HepG2 (cell line): ENCODE data around the gene BICRA. TPM values are rescaled to one million over a fixed set of nuclear protein-coding genes. Genes with fewer than 3 reads are reported as not detected.

Source experiments
- BRCA1 ChIP-seq: sonication (generic); formaldehyde crosslinking; IDR thresholded peaks from 2 replicates; pipeline ENCODE4 v1.4.0; 2020; ENCODE audit warnings: missing genetic modification reagents
- CBX5 ChIP-seq: sonication (generic); formaldehyde crosslinking; IDR thresholded peaks from 2 replicates; pipeline ENCODE4 v1.4.0; 2020; ENCODE audit warnings: missing genetic modification reagents, borderline replicate concordance
- FOXO1 ChIP-seq: sonication (generic); formaldehyde crosslinking; IDR thresholded peaks from 2 replicates; pipeline ENCODE4 v1.4.0; 2020; ENCODE audit warnings: missing genetic modification reagents
- HMGXB4 ChIP-seq, 2 experiments: sonication (generic) in 1 of 2; formaldehyde crosslinking in 1 of 2; IDR thresholded peaks; 2 replicates each; pipeline versions ENCODE4 v1.4.0 to v1.6.1; 2018 to 2020; ENCODE audit warnings: missing genetic modification reagents in 2 of 2, borderline replicate concordance in 1 of 2, low read depth in 1 of 2, mild to moderate bottlenecking in 1 of 2, missing biosample characterization in 1 of 2
- LCORL ChIP-seq, 2 experiments: fragments of 450-650 bp in 1 of 2; sonication (generic) in 1 of 2; formaldehyde crosslinking in 1 of 2; IDR thresholded peaks; 2 replicates each; pipeline versions ENCODE4 v1.5.0 to v1.6.1; 2017 to 2020; ENCODE audit warnings: antibody characterized with exemption in 1 of 2, missing genetic modification reagents in 1 of 2
- MBD4 ChIP-seq: IDR thresholded peaks from 2 replicates; pipeline ENCODE4 v1.6.1; 2012; ENCODE audit warnings: low read length, inconsistent platforms, borderline replicate concordance
- MED13 ChIP-seq: sonication (generic); formaldehyde crosslinking; IDR thresholded peaks from 2 replicates; pipeline ENCODE4 v1.5.0; 2020; ENCODE audit warnings: missing genetic modification reagents
- NFIC ChIP-seq: IDR thresholded peaks from 2 replicates; pipeline ENCODE4 v1.6.1; 2012; ENCODE audit warnings: mild to moderate bottlenecking, low read length, inconsistent platforms
- RFXANK ChIP-seq: IDR thresholded peaks from 2 replicates; pipeline ENCODE4 v1.6.1; 2016
- SMARCE1 ChIP-seq: fragments of 450-650 bp; IDR thresholded peaks from 2 replicates; pipeline ENCODE4 v1.6.1; 2017; ENCODE audit warnings: borderline replicate concordance
- SP5 ChIP-seq: IDR thresholded peaks from 2 replicates; pipeline ENCODE4 v1.6.1; 2016; ENCODE audit warnings: low read depth, borderline replicate concordance
- SRSF9 ChIP-seq: fragments of 200-400 bp; formaldehyde crosslinking; IDR thresholded peaks from 2 replicates; pipeline ENCODE4 v1.6.1; 2018; ENCODE audit warnings: borderline replicate concordance, mild to moderate bottlenecking, low read depth, low read length; ENCODE audit not compliant: insufficient read depth, poor library complexity, severe bottlenecking
- THAP11 ChIP-seq: IDR thresholded peaks from 2 replicates; pipeline ENCODE4 v1.6.1; 2016; ENCODE audit warnings: missing biosample characterization, missing genetic modification reagents
- UBTF ChIP-seq: sonication (generic); formaldehyde crosslinking; IDR thresholded peaks from 2 replicates; pipeline ENCODE4 v1.4.0; 2020; ENCODE audit warnings: mild to moderate bottlenecking, missing genetic modification reagents
- WIZ ChIP-seq: sonication (generic); formaldehyde crosslinking; IDR thresholded peaks from 2 replicates; pipeline ENCODE4 v1.5.1; 2020; ENCODE audit warnings: mild to moderate bottlenecking, missing genetic modification reagents
- ZFX ChIP-seq: sonication (generic); formaldehyde crosslinking; IDR thresholded peaks from 2 replicates; pipeline ENCODE4 v1.4.0; 2020; ENCODE audit warnings: mild to moderate bottlenecking, low read depth, missing genetic modification reagents, moderate library complexity
- ZKSCAN1 ChIP-seq: fragments of 150-350 bp; IDR thresholded peaks from 2 replicates; pipeline ENCODE4 v1.6.1; 2014; ENCODE audit warnings: low read length
- ZNF292 ChIP-seq: sonication (generic); formaldehyde crosslinking; IDR thresholded peaks from 2 replicates; pipeline ENCODE4 v1.8.1; 2022; ENCODE audit warnings: mild to moderate bottlenecking, low read depth, missing genetic modification reagents, borderline replicate concordance
- ZNF343 ChIP-seq: sonication (generic); formaldehyde crosslinking; IDR thresholded peaks from 2 replicates; pipeline ENCODE4 v1.4.0; 2020; ENCODE audit warnings: mild to moderate bottlenecking, missing genetic modification reagents
- ZNF350 ChIP-seq: sonication (generic); formaldehyde crosslinking; IDR thresholded peaks from 2 replicates; pipeline ENCODE4 v1.4.0; 2020; ENCODE audit warnings: mild to moderate bottlenecking, low read depth, missing genetic modification reagents, borderline replicate concordance
- ZNF546 ChIP-seq: sonication (generic); formaldehyde crosslinking; conservative IDR thresholded peaks from 2 replicates; pipeline ENCODE4 v1.8.1; 2023; ENCODE audit warnings: mild to moderate bottlenecking, missing genetic modification reagents
- ZNF580 ChIP-seq: IDR thresholded peaks from 2 replicates; pipeline ENCODE4 v1.6.1; 2016; ENCODE audit warnings: low read depth, borderline replicate concordance
- ZNF713 ChIP-seq: sonication (generic); formaldehyde crosslinking; IDR thresholded peaks from 2 replicates; pipeline ENCODE4 v1.4.0; 2020; ENCODE audit warnings: mild to moderate bottlenecking, missing genetic modification reagents
- polyA plus RNA-seq, 8 experiments: library from polyadenylated mRNA; depleted of rRNA in 3 of 8; stranded (reverse) in 7 of 8; unstranded in 1 of 8; fragments of >200 nt; fragmentation: Illumina TruSeq in 4 of 8; extraction: Trizol in 4 of 8; gene quantifications; 2 replicates each; pipeline versions ENCODE4 v1.2.1 to v1.2.3, GENCODE V29; 2011 to 2016; ENCODE audit warnings: low read depth in 4 of 8, missing spikeins in 1 of 8, mixed read lengths in 1 of 8; ENCODE audit not compliant: insufficient read depth in 1 of 8
- total RNA-seq, 5 experiments: library from RNA; depleted of rRNA; stranded (reverse); fragments of >200 nt; fragmentation: Illumina TruSeq; extraction: Trizol; gene quantifications; 2 replicates each; pipeline ENCODE4 v1.2.3, GENCODE V29; 2016; ENCODE audit warnings: low read depth in 1 of 5

Gene BICRA
- total and polyA plus RNA-seq, 2 of the 13 experiments (the other 11 are each of a cell fraction or from before 2014, with no cell fraction given), result 0.55 to 0.71 TPM

- TF ChIP-seq HMGXB4 (CRISPR knock-in tag; IDR thresholded peaks at IDR 0.05; ENCODE audit: borderline replicate concordance in 1 of 2, low read depth in 1 of 2), result peak; percentile 45 to 48; a peak in 2 of 4 replicates
- no peak for TF ChIP-seq ZKSCAN1
- TF ChIP-seq BRCA1 (CRISPR knock-in tag), result no peak
- no peak for TF ChIP-seq ZNF292 (CRISPR knock-in tag)
- TF ChIP-seq MED13 (CRISPR knock-in tag), result peak; percentile 53; the same call in 1 of the 2 replicates
- no peak for TF ChIP-seq ZNF343 (CRISPR knock-in tag)
- TF ChIP-seq MBD4, result no peak
- no peak for TF ChIP-seq WIZ
- TF ChIP-seq FOXO1, result no peak
- no peak for TF ChIP-seq ZNF546
- TF ChIP-seq RFXANK (CRISPR knock-in tag), result no peak
- TF ChIP-seq ZNF580, result 0 out of 2 replicates have a peak, but pooled peaks have one; percentile 63
- TF ChIP-seq ZFX (CRISPR knock-in tag), result peak; percentile 79
- peak; percentile 31; the same call in 1 of the 2 replicates for TF ChIP-seq ZNF350 (CRISPR knock-in tag)
- TF ChIP-seq SRSF9, result no peak
- TF ChIP-seq CBX5 (CRISPR knock-in tag), result no peak
- no peak for TF ChIP-seq NFIC
- TF ChIP-seq LCORL (IDR thresholded peaks at IDR 0.05), result no peak
- no peak; the same call in 1 of the 2 replicates for TF ChIP-seq LCORL (CRISPR knock-in tag; IDR thresholded peaks at IDR 0.05)
- TF ChIP-seq THAP11 (CRISPR knock-in tag), result no peak; the same call in 1 of the 2 replicates
- no peak for TF ChIP-seq SMARCE1
- TF ChIP-seq UBTF (CRISPR knock-in tag), result peak; percentile 98
- no peak for TF ChIP-seq SP5 (CRISPR knock-in tag)
- 0 out of 2 replicates have a peak, but pooled peaks have one; percentile 55 for TF ChIP-seq ZNF713
Observed at GRCh38 chr19:47609906-47610894, 1.3 kb downstream of the BICRA start (continued).
